NB4 (cell line): Measurements from ENCODE around the gene AHRR.

Experiments
- DNase-seq: peaks from one replicate; pipeline ENCODE4 v3.0.0; 2010; ENCODE audit warnings: low read depth
- H3K4me3 ChIP-seq: one replicate; pipeline ENCODE4 v1.5.1; 2011; ENCODE audit warnings: mild to moderate bottlenecking, low read depth, low read length, moderate library complexity
- MYC ChIP-seq: IDR thresholded peaks from 2 replicates; pipeline ENCODE4 v1.6.1; 2011; ENCODE audit warnings: low read depth, low read length
- POLR2A ChIP-seq: IDR thresholded peaks from 2 replicates; pipeline ENCODE4 v1.6.1; 2011; ENCODE audit warnings: mild to moderate bottlenecking; ENCODE audit not compliant: insufficient read length; ENCODE audit errors: extremely low read depth
- TF ChIP-seq, protein P1 (sequence below): IDR thresholded peaks from 2 replicates; pipeline ENCODE4 v1.6.1; 2011; ENCODE audit warnings: low read depth, low read length
- TF ChIP-seq, protein P2 (sequence below): IDR thresholded peaks from one replicate; pipeline ENCODE4 v1.5.1; 2012; ENCODE audit warnings: low read depth, low read length

The AHRR gene

DNA sequence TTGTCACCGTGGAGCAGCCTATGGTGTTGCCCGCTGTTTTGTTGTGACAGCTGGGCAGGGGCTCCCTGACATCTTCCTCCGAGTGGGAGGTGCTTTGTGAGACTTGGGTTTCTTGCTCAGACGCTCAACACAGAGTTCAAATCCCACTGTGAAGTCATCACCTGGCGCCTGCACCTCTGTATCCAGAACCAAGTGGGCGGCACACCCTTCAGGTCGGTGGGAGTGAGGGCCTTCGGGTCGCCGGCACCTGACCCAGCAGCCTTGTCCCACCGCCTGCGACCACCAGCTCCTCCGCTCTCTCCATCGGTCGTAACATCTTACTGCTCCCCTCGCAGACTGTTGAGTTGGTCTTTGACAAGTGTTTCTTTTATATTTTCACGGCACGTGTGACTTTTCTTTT, 83.9 kb downstream of the AHRR start:
- H3K4me3 ChIP-seq: no peak overlapping the region
- TF ChIP-seq, protein P1, sequence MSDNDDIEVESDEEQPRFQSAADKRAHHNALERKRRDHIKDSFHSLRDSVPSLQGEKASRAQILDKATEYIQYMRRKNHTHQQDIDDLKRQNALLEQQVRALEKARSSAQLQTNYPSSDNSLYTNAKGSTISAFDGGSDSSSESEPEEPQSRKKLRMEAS: no peak
- no peak for TF ChIP-seq POLR2A
- no peak for TF ChIP-seq MYC
- TF ChIP-seq, protein P2, sequence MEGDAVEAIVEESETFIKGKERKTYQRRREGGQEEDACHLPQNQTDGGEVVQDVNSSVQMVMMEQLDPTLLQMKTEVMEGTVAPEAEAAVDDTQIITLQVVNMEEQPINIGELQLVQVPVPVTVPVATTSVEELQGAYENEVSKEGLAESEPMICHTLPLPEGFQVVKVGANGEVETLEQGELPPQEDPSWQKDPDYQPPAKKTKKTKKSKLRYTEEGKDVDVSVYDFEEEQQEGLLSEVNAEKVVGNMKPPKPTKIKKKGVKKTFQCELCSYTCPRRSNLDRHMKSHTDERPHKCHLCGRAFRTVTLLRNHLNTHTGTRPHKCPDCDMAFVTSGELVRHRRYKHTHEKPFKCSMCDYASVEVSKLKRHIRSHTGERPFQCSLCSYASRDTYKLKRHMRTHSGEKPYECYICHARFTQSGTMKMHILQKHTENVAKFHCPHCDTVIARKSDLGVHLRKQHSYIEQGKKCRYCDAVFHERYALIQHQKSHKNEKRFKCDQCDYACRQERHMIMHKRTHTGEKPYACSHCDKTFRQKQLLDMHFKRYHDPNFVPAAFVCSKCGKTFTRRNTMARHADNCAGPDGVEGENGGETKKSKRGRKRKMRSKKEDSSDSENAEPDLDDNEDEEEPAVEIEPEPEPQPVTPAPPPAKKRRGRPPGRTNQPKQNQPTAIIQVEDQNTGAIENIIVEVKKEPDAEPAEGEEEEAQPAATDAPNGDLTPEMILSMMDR: no peak
- DNase-seq: peak; percentile 19

DNA sequence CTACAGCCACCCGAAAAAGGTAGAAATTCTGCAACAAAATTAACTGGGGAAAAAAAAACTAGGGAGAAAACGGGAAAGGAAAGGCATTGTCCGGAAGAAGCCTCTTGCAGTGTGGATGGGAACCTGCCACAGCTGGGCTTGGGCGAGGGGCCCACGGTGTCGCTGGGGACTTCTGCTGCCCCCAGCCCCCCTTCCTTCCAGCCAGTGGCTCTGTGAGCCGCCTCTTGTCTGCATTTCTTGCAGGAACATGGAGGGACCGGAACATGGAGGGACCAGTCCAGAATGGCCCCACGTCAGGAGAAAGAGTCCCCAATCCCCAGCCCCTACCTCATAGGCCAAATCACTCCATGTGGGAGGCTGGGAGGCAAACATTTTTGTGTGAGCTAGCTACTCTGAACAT, 84.5 kb downstream of the AHRR start:
- TF ChIP-seq POLR2A (no peak), MYC (no peak)
- TF ChIP-seq, protein P1: no peak
- TF ChIP-seq, protein P2: no peak
- H3K4me3 ChIP-seq: no peak overlapping the region
- peak; percentile 20 for DNase-seq

DNA sequence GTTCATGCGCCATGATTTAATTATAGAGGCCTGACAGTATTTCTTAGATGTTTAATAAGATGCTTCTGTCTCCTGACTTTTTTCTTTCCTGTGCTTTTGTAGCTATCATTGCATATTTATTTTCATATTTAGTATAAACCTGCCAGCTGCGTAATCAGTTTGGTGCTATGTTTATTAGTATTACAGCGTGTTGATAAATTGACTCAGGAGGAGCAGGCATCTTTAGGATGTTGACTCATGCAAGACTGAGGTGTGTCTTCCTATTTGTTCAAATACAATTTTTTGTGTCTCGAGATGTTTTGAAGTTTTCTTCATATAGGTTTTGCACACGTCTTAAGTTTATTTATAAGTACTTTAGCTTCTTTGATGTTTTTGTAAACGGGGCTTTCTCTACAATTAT, 85.5 kb downstream of the AHRR start:
- TF ChIP-seq MYC: no peak
- TF ChIP-seq POLR2A: no peak
- TF ChIP-seq, protein P1: no peak
- TF ChIP-seq, protein P2: no peak
- DNase-seq: peak; percentile 14
- no peak overlapping the region for H3K4me3 ChIP-seq

DNA sequence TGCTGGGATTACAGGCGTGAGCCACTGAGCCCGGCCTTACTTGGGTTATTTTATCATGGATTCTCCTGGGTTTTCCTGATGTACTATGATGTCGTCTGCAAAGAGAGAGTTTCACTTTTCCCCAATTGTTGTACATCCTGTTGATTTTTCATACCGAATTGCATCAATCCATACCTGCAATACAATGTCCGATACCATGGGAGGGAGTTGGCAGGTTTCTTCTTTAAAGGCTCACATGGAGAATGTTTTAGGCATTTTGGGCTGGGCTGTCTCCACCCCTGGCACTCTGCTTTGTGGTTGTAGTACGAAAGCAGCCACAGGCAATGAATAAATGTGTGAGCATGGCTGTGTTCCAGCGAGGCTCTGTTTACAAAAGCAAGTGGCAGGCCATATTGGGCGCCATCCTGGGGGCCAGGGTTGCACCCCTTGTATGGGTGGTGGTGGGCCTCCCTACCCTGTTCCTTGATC, 86.3 kb downstream of the AHRR start:
- DNase-seq: peak; percentile 31
- TF ChIP-seq MYC: no peak
- TF ChIP-seq POLR2A: no peak
- TF ChIP-seq, protein P2: no peak
- TF ChIP-seq, protein P1: 0 out of 2 replicates have a peak, but pooled peaks have one; percentile 25
- H3K4me3 ChIP-seq: no peak overlapping the region

DNA sequence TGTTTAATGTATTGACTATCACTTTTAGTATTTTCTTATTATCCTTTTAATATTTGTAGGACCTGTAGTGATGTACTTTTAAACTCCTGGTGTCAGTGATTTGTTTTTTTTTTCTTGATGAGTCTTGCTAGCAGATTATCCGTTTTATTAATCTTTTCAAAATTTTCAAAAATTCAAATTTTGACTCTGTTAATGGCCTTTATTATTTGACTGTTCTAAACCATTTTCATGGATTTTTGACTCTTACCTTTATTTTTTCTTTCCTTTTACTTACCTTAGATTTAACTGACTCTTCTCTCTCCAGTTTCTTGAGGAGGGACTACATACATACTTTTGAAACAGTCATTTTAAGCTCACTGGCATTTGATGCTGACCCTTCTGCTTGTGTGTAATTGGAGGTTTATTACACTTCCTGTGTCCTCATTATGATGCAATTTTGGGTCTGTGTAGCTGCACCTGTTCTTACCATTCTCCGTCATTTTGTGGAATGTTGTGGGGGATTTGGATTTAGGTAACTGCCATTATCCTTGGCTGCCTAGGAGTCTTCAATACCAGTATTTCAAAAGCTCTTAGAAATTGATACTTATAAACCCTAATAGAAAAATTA, 89.5 kb downstream of the AHRR start:
- peak; percentile 82 for DNase-seq
- no peak overlapping the region for H3K4me3 ChIP-seq
- TF ChIP-seq POLR2A: peak; percentile 15
- TF ChIP-seq, protein P1: peak; percentile 60
- TF ChIP-seq, protein P2: no peak
- peak; percentile 82 for TF ChIP-seq MYC

DNA sequence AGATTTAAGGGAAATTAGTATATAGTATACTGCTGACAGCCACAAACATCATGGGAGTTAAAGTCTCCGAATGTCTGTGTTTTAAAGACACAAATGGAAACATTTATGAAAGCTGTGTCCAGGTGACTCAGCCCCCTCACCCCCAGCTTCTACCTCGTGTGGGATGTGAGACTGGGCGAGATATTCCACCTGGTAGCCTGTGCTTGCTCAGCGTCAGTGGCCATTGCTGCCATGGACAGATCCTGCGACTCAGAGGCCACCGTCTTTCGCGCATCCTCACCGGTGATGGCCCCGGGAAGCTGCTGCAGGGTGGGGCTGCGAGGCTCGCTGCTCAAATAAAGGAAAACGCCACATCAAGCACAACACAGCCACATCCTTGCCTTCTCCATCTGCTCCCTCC, 90.2 kb downstream of the AHRR start:
- H3K4me3 ChIP-seq: no peak overlapping the region
- TF ChIP-seq, protein P1: no peak
- TF ChIP-seq POLR2A (no peak), MYC (no peak)
- TF ChIP-seq, protein P2: no peak
- no peak for DNase-seq

DNA sequence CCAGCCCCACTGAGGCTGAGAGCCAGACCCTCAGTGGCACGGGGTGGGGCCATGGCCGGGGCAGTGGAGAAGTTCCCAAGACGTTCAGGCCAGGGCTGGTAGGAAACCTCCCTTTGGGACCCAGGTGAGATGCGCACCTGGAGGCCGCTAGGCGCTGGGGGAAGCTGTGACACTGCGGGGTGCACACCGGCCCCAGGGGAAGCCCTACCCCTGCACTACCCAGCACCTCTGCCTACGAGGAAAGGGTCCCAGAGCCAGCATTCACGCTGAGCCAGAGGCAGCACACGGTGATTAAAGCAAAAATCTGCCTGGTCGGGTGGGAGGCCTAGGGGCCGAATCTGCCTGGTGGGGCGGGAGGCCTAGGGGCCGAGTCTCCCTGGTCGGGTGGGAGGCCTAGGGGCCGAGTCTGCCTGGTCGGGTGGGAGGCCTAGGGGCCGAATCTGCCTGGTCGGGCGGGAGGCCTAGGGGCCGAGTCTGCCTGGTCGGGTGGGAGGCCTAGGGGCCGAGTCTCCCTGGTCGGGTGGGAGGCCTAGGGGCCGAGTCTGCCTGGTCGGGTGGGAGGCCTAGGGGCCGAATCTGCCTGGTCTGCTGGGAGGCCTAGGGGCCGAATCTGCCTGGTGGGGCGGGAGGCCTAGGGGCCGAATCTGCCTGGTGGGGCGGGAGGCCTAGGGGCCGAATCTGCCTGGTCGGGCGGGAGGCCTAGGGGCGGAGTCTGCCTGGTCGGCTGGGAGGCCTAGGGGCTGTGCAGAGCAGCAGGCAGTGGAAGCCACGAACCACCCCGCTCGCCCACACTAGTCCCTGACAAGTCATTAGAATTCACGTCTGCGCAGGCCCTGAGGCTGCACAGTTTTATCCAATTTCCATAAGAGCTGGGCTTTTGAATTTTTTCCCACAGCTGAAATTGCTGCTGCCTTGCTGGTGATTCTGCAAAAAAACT, 93.7 kb downstream of the AHRR start:
- peak overlapping the region; percentile 85 for H3K4me3 ChIP-seq
- peak; percentile 99 for DNase-seq
